NOMO-1 treated with dmso at 0.1 percent for 144 hours (cell line): ENCODE measurements around the gene MYL5.
"Not testable (repeated sequence)": the region's sequence is repeated elsewhere in the genome, so short reads cannot be mapped to it uniquely, and the experiment has no call there.

Experiments used
- DNase-seq: peaks from one replicate; lab custom pipeline; 2025; ENCODE audit not compliant: unreplicated experiment; lab: John Stamatoyannopoulos, UW

MYL5 gene, protein sequence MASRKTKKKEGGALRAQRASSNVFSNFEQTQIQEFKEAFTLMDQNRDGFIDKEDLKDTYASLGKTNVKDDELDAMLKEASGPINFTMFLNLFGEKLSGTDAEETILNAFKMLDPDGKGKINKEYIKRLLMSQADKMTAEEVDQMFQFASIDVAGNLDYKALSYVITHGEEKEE

DNA sequence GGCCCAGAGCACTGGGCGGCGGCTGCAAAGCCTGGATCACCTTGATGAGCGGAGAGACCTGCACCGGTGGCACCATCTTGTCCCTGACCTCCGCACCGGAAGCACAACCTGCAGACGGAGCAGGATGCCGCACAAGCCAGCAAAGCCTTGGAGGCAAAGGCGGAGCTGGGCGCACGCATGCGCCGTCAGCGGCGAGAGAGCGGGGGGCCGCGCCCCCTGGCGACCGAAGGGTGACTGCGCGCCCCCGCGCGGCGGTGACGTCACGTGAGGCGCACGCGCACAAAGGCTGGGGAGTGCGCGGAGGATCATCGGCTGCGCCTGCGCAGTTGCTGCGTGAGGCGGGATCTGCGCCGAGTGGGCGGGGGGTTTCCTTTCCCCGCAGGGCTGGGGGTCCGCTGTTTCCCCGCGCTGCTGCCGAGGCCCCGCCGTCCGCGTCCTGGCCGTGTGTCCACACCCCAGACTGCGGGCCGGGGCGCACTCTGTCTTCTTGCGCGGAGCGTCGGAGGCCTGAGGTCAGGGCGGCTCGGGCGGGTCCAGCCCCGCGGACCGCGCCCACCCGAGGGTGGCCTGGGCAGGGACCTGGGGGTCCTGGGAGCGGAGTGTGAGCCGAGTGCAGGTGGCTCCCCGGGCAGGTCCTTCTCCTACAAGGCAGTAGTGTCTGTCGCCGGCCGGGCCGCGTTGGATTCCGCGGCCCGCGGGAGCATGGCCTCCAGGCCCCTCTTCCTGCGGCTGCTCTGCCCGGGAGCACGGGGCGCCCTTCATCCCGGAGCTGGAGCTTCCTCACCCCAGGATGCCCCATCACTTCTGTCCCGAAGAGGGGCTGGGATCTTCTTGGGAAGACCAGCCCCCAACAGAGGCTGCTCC lies at the start of gene MYL5, which contains the start of gene ATP5ME:
TSS of gene MYL5 (plus strand) at position 371 of the 864 bp plus-strand sequence. CDS start 3,485 bp downstream, outside the sequence.
TSS of gene ATP5ME (minus strand) at position 105 of the 864 bp plus-strand sequence. CDS start at position 76, 29 bp downstream.
- peak; percentile 90 for DNase-seq

DNA sequence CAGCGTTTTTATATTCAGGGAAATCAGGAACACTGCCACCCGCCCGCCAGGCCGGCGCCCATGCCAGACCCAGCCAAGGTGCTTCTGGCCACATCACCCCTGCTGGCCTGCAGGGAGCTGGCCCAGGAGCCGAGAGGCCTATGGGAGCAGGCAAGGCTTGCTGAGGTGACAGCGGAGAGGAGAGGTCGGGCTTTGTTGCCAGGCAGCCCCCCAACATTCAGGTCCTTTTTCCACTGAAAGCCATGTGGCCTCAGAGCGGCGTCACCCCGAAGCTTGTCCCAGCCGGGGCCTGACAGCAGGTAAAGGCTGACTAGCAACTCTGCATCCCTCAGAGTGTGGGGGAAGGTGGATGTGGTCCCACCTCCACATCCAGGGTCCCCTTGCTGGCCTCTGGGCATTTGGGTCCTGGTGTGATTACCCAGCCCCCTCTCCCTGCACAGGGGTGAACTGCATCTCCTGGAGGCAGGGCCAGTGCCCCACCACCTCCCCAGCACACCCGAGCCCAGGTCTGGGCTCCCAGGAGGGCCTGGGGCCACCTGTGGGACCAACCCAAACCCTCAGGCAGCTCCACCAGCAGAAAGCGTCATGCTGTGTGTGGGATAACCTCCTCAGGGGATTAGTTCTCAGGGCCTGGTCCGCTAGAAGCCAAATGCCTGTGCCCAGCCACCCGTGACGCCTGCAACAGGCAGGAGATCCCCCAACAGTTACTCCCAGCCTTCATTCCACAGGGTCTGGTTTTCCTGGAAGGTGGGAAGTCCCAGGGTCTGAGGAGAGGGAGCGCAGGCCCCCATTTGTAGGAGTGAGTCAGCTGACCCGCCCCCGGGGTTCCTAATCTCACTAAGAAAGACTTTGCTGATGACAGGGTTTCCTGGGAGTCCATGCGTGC lies 49.4 kb upstream of the MYL5 start, which contains the start of gene PDE6B:
TSS of gene PDE6B (plus strand) at position 869 of the 886 bp plus-strand sequence. CDS start 54 bp downstream, outside the sequence.
- no peak for DNase-seq

DNA sequence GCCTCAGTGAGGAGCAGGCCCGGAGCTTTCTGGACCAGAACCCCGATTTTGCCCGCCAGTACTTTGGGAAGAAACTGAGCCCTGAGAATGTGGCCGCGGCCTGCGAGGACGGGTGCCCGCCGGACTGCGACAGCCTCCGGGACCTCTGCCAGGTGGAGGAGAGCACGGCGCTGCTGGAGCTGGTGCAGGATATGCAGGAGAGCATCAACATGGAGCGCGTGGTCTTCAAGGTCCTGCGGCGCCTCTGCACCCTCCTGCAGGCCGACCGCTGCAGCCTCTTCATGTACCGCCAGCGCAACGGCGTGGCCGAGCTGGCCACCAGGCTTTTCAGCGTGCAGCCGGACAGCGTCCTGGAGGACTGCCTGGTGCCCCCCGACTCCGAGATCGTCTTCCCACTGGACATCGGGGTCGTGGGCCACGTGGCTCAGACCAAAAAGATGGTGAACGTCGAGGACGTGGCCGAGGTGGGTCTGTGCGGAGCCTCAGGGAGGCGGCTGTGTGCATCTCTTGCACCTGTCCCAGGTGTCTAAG lies 48.6 kb upstream of the MYL5 start:
- DNase-seq: no peak

DNA sequence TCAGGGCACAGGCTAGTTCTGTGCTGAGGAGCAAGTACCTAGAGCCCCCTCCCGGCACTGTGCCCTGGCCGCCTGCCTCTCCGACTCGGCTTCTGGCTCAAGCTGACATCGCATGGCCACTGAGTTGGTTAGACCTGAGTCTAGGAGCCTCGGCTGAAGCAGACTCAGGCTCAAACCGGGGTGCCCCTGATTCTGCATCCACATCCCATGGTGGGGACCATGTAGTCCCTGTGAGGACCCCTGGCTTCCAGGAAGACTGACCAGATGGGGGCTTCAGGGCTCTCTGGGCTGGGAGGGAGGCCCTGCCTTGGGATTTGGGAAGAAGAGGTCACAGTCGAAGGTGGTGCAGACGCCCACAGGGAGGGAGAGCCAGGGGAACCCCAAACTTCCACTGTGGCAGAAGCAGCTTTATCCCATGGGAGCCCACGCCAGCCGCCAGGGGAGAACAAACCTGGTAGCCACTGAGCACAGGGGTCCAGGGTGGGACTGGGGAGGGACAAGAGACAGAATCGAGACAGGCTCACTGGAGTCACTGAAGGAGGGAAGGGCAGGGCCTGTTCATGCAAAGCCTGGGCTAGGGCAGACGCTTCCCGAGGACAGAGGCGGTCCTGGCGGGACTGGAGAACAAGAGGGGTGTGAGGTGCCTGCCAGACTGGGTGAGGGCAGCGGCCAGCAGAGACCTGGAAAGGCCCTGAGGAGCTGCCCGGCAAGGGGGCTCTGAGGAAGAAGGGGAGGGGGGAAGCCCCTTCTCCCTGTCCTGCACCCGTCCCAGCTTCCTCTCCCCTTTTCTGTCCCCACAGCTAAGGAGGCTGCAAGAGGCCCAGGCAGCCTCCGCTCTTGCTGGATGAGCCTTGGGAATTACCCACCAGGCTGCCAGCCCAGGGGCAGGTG lies 47.9 kb upstream of the MYL5 start:
- no peak for DNase-seq

DNA sequence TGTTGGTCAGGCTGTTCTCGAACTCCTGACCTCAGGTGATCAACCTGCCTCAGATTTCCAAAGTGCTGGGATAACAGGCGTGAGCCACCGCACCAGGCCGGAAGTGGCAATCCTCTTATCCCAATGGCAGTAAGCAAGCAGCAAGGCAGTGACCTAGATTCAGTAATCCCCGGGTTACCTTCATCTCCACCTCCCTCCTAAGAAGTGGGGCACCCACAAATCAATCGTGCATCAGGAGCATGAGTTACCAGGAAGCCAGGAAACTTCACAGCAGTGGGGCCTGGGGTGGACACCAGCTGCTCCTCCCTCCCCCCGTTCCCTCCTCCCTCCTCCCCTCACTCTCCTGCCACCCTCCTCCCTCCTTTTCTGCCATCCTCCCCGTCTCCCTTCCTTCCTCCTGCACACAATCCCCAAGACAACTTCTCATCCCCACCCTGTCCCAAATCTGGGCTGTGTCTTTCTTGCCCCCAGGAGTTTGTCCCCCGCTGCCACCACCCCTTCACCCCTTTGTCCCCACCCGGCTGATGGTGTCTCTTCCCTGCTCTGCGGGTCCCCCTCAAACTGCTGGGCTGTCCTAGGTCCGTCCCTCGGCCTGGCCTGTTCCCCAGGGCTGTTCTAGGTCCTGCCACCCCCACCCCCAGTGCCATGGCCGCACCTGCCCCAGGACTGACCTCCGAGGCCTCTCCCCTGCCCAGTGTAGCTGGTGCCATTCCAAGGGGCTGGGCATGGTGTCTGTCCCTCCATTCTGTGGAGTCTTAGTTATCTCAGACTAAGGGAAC lies 46.8 kb upstream of the MYL5 start:
- no peak for DNase-seq

DNA sequence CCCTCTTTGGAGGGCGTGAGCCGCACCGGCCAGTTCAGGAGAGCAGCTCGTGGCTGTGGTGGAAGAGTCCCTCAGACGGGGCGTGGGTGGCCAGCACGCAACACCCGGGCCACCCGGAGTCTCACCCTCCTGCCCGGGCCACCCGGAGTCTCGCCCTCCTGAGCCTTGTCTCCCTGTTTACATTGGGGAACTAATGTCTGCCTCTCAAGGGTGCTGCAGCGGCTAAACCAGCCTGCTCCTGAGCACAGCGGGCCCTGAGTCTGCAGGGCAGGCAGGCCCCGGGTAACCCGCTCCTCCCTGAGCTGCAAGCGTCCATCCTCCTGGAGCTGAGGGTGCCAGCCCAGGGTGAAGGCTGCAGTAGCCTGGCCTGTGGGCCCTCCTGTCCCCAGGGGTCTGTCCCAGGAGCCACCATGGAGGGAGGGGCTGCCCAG lies 46.0 kb upstream of the MYL5 start:
- no peak for DNase-seq

DNA sequence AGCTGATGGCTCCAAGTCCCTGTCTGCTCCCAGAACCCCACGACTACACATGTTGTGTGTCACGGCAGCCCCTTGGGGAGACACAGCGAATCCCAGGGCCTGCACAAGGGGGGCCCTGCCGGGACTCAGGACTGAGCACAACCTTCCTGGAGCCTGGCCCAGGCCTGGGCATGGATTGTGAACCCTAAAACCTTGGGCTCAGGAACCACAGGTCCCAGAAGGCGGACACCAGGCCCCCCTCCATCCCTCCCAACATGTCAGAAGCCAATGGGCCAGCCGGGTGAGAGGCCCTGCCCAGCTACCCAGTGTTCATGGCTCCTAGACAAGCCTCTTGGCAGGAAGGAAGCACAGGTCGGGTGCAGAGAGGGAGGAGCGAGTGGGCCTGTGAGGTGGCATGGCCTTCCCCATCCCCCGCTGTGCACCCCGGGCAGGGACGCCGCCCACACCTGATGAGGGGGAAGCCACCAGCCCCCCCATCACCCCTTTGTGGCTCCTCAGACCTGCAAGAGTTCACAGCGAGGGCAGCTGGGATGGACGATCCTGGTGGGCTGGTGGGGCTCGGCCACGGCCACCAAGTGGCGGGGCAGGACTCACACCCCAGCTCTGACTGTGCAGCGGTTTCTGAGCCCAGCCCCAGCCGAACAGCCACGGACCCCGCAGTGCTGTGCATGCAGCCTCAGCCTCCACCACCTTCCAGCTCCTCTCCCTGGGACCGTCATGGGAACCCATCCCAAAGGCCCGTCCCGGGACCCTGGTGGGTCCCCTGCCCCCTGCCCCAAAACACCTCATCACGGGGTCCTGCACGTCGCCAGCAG lies 45.3 kb upstream of the MYL5 start:
- no peak for DNase-seq

DNA sequence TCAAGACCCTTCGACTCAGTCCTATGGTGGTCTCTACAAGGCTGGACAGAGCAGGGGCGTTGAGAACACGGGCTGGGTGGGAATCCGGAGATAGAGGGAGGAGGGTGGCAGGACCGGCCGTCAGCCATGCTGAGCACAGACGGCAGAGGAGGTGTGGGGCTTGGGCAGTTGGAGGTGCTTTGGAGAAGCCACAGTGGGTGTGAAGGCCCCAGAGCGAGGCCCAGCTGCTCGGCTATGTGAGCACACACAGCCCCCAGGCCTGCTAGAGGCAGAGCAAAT lies 44.8 kb upstream of the MYL5 start:
- DNase-seq: no peak

DNA sequence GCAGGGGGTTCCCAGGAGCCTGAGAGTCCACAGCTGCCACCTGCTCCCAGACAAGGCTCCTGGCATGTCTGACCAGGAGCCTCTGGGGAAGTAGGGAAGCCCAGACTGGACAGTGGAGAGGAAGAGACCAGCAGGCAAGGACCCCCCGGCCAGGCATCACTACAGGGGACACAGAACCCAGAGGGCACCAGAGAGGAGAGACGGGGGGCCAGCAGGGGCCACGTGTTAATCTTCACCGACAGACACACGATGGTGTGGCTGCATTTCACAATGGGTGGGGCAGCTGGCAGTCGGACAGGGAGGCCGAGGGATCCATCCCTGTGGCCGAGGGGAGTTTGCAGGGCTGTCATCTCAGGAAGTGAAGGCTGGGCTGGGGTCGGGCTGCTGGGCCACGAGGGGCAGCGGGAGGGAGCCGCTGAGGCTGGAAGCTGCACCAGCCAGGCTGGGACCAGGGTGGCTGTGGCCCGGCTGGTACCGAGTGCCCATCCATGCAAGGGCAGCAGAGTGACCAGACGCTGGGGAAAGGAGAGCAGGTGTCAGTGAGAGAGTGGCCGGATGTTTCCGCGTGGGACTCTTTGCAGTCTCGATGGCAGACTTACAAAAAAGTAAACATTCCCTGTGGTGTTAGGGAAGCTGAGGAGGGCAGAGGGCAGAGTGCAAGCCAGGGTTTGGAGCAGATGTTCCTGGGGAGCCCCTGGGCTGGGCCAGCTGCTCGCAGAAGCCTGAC lies 44.3 kb upstream of the MYL5 start:
- no peak for DNase-seq

DNA sequence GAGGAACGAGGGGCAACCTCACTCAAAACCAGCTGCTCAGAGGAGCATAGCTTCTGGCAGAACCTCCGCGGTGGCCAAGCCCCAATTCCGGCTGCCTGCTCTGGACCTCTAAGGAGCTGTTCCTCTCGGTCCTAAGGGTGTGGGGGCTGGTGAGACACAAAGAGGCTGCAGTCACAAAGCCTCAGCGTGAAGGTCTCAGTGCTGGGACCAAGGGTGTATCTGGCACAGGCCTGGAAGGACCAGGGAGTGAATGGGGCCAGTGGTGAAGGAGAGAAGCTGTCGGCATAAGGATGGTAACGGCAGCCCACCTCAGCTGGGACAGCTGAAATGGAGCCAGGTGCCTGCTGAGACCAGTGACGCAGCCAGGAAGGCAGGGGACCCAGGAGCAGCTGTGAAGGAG lies 43.7 kb upstream of the MYL5 start:
- no peak for DNase-seq

DNA sequence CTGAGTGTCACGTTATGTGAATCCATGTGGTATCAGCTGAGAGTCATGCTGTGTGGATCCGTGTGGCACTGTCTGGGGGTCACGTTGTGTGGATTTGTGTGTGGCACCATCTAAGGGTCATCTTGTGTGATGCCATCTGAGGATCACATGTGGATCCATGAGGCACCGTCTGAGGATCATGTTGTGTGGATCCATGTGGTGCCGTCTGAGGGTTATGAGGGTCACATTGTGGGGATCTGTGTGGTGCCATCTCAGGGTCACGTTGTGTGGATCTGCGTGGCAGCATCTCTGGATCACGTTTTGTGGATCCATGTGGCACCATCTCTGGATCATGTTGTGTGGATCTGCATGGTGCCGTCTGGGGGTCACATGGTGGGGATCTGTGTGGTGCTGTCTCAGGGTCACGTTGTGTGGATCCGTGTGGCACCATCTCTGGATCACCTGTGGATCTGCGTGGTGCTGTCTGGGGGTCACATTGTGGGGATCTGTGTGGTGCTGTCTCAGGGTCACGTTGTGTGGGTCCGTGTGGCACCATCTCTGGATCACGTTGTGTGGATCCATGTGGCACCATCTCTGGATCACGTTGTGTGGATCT lies 42.0 kb upstream of the MYL5 start:
- DNase-seq: no peak

DNA sequence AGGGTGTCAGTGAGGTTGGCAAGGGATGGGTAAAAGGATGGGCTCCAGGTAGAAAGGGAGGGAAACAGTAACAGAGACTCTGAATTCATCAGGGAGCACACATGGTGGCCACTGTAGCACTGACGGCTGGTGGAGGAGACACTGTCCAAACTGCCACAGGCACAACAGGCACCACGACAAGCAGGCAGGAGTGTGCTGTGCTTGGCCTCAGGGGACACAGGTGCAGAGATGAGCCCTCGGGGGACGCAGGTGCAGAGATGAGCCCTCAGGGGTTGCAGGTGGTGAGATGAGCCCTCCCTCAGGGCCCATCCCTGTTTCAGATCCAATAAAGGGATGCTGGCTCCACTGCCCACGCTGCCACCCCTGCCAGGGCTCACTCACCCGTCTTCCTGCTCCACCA lies 41.4 kb upstream of the MYL5 start:
- no peak for DNase-seq

DNA sequence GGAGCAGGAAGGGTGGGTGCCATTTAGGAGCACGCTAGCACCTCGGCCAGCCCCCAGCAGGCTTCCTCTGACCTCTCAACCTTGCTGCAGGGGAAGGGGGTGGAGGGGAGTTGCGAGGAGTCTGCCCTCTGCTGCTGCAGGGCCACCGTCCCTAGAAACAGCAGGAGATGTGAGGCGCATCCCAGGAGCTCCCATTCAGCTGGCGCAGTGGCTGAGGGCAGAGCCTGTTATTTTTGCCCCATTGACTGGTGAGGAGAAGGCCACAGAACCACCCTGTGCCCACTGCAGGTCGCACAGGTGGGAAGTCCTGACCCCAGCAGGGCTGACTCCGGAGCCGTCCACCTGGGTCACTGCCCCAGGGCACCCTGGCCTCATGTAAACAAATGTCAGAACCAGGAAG lies 40.9 kb upstream of the MYL5 start:
- no peak for DNase-seq

DNA sequence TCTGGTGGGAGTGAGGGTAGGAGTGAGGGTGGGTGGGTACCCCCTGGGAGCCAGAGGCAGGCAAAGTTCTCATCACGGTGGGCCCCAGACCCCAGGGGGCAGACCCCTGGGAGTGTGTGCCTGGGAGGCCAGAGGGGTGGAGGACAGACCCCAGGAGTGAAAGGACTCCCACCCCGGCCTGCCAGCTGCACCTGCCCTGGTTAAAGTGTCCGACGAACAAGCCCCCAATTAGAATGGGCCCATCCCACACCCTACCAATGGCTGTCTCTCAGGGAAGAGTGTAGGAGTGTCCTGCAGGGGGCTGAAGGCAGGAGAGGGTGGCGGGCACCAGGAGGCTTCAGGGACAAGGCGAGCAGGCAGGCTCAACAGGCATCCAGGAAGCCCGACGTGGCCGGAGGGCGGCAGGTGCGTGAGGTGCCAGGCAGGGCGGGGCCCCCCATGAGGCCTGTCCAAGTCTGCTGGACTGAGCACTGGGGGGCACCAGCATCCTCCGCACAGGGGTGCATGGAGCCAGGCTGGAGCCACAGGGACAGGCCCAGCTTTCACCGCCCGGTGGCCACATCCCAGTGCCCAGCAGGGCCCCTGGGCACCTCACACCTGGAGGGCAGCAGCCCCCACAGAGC lies 40.3 kb upstream of the MYL5 start:
- no peak for DNase-seq

DNA sequence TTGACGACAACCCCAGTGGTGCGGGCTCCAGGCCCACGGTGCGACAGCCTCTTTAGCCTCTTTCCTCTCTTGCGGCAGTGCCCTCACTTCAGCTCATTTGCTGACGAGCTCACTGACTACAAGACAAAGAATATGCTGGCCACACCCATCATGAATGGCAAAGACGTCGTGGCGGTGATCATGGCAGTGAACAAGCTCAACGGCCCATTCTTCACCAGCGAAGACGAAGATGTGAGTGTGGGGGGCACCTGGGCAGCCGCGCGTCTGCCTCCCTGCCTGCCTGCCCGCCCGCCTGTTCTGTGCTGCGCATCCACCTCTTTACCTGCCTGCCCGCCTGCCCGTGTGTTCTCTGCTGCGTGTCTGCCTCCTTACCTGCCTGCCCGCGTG lies 39.8 kb upstream of the MYL5 start:
- no peak for DNase-seq

DNA sequence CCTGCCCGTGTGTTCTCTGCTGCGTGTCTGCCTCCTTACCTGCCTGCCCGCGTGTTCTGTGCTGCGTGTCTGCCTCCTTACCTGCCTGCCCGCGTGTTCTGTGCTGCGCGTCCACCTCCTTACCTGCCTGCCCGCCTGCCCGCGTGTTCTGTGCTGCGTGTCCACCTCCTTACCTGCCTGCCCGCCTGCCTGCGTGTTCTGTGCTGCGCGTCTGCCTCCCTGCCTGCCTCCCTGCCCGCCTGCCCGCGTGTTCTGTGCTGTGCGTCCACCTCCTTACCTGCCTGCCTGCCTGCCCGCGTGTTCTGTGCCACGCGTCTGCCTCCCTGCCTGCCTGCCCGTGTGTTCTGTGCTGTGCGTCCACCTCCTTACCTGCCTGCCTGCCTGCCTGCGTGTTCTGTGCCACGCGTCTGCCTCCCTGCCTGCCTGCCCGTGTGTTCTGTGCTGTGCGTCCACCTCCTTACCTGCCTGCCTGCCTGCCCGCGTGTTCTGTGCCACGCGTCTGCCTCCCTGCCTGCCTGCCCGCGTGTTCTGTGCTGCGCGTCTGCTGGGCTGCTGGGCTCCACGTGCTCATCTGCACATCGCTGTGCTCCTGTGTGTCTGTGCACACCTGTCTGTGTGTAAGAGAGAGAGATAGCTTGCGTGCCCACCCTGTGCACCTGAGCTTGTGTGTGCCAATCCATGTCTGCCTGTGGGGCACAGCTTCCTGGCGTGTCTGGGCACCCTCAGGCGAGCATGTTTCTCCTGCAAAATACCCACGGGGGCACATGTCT lies 39.1 kb upstream of the MYL5 start:
- DNase-seq: not testable (repeated sequence)
